Eye (tissue), 1 donor: Measurements from ENCODE around the gene COLEC12.

Source experiments
- DNase-seq: peaks from one replicate; pipeline ENCODE4 v3.0.0-alpha.2; 2015

Gene COLEC12

GRCh38 chr18:354003-354402, 146.5 kb downstream of the COLEC12 start:
- DNase-seq = no peak

GRCh38 chr18:352438-352837, 148.1 kb downstream of the COLEC12 start:
- no peak for DNase-seq

- no peak for DNase-seq
Observed at GRCh38 chr18:350953-351572, 149.4 kb downstream of the COLEC12 start.

- no peak for DNase-seq
Observed at GRCh38 chr18:346600-346999, 153.9 kb downstream of the COLEC12 start.

- DNase-seq = no peak
Observed at GRCh38 chr18:341102-341501, 159.4 kb downstream of the COLEC12 start.

- DNase-seq = no peak
Observed at GRCh38 chr18:340044-340443, 160.5 kb downstream of the COLEC12 start.

- no peak for DNase-seq
Observed at GRCh38 chr18:339200-339599, 161.3 kb downstream of the COLEC12 start.

GRCh38 chr18:336713-337112, 163.8 kb downstream of the COLEC12 start:
- no peak for DNase-seq

- DNase-seq = no peak
Observed at GRCh38 chr18:335733-336132, 164.8 kb downstream of the COLEC12 start.

- DNase-seq = no peak
Observed at GRCh38 chr18:334575-335132, 165.8 kb downstream of the COLEC12 start.

GRCh38 chr18:332721-333510, 167.6 kb downstream of the COLEC12 start:
- peak; percentile 39 for DNase-seq

- DNase-seq = no peak
Observed at GRCh38 chr18:332007-332406, 168.5 kb downstream of the COLEC12 start.

GRCh38 chr18:331221-331821, 169.2 kb downstream of the COLEC12 start:
- no peak for DNase-seq

GRCh38 chr18:328928-329327, 171.6 kb downstream of the COLEC12 start:
- DNase-seq = peak; percentile 38

- no peak for DNase-seq
Observed at GRCh38 chr18:326846-327245, 173.7 kb downstream of the COLEC12 start.

- DNase-seq = no peak
Observed at GRCh38 chr18:323253-323622, 177.3 kb downstream of the COLEC12 start.

- DNase-seq = no peak
Observed at GRCh38 chr18:321865-322467, 178.5 kb downstream of the COLEC12 start.

GRCh38 chr18:320155-320554, 180.3 kb downstream of the COLEC12 start:
- peak; percentile 73 for DNase-seq

- DNase-seq = peak; percentile 38
Observed at GRCh38 chr18:319720-320119, 180.8 kb downstream of the COLEC12 start.

GRCh38 chr18:318791-319291, 181.7 kb downstream of the COLEC12 start:
- no peak for DNase-seq

GRCh38 chr18:317618-318017, 182.9 kb downstream of the COLEC12 start:
- no peak for DNase-seq

GRCh38 chr18:316393-316792, 184.1 kb downstream of the COLEC12 start:
- no peak for DNase-seq

- DNase-seq = no peak
Observed at GRCh38 chr18:313931-314330, 186.6 kb downstream of the COLEC12 start.
